ENCODE data around the gene PPP1R14B. TPM values are rescaled to one million over a fixed set of nuclear protein-coding genes. Genes with fewer than 3 reads are reported as not detected.
A peak's percentile ranks its signal among the peaks of the same experiment; 100 is the strongest.
"Not testable (repeated sequence)": the region's sequence is repeated elsewhere in the genome, so short reads cannot be mapped to it uniquely, and the experiment has no call there.

PPP1R14B gene
- total RNA-seq, 1 donor from 2014 or later = 159 TPM

- not testable (repeated sequence) for DNase-seq (ENCODE audit: low read depth in 2 of 2)
Measured at GRCh38 chr11:64246621-64246870, 197 bp downstream of the PPP1R14B start.

DNA sequence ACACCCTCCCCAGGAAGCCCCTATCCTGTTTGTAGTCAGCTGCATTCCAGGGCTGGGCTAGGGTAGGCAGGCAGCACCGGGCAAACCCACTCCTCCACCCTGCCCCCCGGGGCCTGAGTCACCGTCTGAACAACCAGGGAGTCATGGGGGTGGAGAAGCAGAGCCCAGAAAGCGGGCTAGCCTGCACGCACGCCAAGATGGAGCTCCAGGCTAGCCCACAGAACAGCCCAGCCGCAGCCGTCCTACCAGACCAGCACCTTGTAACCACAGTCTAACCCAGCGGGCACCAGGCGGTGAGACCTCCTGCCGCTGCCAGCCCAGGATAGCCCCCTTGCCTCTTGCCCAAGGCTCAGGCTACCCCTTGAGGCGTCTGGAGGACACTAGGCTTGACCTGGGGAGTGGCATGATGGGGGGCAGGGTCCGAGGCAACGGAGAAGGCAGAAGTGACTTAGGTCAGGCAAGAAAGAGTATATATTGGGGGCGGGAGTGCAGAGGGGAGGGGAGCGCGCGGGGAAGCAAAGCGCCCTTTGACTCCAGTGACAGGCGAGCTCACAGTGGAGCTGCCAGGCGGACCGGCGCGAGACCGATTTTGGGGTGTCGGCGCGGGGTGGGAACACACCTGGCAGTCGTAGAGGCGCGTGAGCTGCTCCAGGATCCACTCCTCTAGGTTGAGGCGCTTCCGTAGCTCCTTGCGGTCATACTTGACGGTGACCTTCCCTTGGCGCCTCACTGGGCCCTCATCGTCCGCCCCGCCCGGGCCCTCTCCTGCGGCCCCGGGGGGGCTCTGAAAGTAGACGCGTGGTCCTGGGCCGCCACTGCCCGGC is 734 bp downstream of the PPP1R14B start:
- DNase-seq (ENCODE audit: low read depth in 2 of 2) = peak; percentile 53 to 88

- peak in 1 of 2 donors; percentile 29 for DNase-seq (ENCODE audit: low read depth in 2 of 2)
Measured at GRCh38 chr11:64245401-64245796, 1.3 kb downstream of the PPP1R14B start.

- DNase-seq (ENCODE audit: low read depth in 2 of 2) = no peak
Measured at GRCh38 chr11:64244966-64245365, 1.8 kb downstream of the PPP1R14B start.

GRCh38 chr11:64244107-64244506 is 2.6 kb downstream of the PPP1R14B start:
- DNase-seq (ENCODE audit: low read depth in 2 of 2) = no peak

DNA sequence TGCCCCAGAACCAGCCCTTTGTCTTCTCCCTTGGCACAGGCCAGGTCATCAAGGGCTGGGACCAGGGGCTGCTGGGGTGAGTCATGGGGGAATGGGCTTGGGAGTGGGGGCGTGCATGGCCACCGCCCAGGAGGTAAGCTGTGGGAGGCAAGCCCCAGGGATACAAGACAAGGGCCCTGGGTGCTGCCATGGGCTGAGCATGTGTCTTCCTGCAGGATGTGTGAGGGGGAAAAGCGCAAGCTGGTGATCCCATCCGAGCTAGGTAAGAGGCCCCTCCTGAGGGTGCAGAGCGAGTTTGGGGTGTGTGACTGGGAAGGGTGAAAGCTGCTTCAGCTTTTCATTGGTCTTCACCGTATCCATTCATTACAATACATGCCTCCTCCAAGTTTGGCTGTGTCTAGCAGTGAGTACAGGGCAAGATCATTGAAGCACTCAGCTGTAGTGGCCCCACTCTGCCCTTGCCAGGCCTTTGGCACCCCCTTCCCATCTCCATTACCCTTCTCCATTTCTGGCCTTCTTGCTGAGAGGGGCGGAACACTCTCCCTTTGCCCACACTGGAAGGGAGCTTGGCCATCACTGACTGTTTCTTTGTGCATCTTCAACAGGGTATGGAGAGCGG is 3.4 kb downstream of the PPP1R14B start:
- no peak for DNase-seq (ENCODE audit: low read depth in 2 of 2)

- peak; percentile 36 to 73 for DNase-seq (ENCODE audit: low read depth in 2 of 2)
Measured at GRCh38 chr11:64241491-64242374, 5.0 kb downstream of the PPP1R14B start.

GRCh38 chr11:64241241-64241490 is 5.6 kb downstream of the PPP1R14B start:
- peak; percentile 99 to 100 for DNase-seq (ENCODE audit: low read depth in 2 of 2)

- DNase-seq (ENCODE audit: low read depth in 2 of 2) = peak; percentile 97 to 98
Measured at GRCh38 chr11:64240435-64241240, 6.1 kb downstream of the PPP1R14B start, which contains the start of gene FKBP2. TSS of gene FKBP2 (plus strand) at chr11:64241095. CDS start at chr11:64242388, 1,293 bp downstream.

GRCh38 chr11:64239662-64240434 is 6.9 kb downstream of the PPP1R14B start:
- DNase-seq (ENCODE audit: low read depth in 2 of 2) = no peak

DNA sequence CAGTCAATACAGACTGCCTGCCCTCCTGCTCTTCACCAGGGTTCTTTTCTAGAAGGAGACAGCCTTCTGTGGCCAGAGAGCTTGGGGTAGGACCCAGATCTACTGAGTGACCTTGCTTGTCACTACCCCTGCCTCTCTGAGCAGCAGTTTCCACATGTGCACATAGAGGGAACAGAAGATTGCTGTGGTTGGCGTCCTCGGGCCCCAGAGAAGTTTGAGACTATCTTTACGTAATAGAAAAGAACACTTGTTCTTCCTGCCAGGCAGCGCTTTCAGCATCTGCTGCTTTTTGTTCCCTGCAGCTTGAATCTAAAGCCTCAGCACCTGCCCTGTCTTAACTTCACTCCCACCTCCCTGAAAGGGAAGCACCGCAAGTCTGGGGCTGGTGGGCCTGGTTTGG is 7.7 kb downstream of the PPP1R14B start:
- no peak for DNase-seq (ENCODE audit: low read depth in 2 of 2)

DNA sequence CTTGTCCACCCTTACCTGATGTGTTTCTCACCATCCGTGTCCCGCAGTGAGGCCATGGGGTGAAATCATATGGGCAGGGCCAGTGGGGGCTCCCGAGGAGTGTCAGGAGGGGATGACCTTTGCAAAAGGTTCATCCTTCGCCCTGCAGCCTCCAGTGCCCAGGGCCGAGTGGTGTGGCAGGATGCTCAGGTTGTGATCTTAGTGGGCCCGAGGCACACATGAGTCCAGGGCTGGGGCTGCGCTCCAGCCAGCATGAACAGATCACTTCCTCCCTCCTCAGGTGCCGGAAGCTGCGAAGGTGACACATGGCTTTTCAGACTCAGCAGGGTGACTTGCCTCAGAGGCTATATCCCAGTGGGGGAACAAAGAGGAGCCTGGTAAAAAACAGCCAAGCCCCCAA is 8.7 kb downstream of the PPP1R14B start:
- no peak for DNase-seq (ENCODE audit: low read depth in 2 of 2)

GRCh38 chr11:64237484-64237951 is 9.2 kb downstream of the PPP1R14B start:
- DNase-seq (ENCODE audit: low read depth in 2 of 2) = peak in 1 of 2 donors; percentile 60

- no peak for DNase-seq (ENCODE audit: low read depth in 2 of 2)
Measured at GRCh38 chr11:64235437-64236161, 11.1 kb downstream of the PPP1R14B start.

DNA sequence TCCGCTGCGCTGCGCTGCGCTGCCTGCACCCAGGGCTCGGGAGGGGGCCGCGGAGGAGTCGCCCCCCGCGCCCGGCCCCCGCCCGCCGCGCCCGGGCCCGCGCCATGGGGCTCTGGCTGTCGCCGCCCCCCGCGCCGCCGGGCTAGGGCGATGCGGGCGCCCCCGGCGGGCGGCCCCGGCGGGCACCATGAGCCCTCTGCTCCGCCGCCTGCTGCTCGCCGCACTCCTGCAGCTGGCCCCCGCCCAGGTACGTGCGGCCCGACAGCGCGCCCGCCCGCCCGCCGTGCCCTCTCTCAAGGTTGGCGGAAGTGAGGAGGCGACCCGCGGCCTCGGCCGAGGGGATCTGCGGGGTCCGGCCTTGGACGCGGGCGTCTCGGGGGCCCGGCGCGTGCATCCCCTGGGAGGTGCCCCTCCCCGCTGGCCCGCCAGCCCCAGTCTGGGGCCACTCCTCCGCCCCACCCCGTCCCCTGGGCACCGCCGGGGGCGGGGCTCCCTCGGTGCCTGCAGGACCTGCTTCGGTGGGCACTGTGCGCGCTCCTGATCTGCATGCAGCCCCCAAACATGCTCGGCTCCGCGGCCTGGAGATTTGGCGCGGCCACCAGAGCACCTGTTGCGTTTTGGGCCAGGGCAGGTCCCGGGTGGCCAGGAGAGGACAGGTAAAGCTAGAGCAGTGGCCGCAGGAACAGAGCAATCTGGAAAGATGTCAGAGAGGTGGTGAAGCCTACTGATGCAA is 11.9 kb downstream of the PPP1R14B start:
- DNase-seq (ENCODE audit: low read depth in 2 of 2) = peak in 1 of 2 donors; percentile 37

DNA sequence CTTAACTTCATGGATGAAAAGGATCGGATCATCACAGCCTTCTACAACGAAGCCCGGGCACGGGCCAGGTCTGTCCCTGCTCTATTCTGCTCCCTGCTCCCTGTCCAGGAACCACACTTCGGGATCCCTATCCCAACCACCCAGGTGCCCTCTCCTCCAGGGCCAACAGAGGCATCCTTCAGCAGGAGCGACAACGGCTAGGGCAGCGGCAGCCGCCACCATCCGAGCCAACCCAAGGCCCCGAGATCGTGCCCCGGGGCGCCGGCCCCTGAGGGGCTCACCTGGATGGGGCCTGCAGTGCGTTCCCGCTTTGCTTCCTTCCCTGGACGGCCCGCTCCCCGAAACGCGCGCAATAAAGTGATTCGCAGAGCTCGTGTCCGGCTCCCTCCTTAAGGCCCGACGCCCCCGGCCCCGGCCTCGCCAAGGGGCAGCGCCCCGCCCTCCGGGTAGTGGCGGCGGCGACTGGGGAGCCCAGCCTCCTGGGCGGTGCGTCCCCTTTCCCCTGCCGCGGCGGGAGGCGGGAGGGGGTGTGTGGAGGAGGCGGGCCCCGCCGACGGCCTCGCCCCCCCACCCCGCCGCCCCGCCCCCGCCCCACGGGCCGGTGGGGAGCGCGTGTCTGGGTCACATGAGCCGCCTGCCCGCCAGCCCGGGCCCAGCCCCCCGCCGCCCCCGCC is 12.7 kb downstream of the PPP1R14B start, which contains the start of gene VEGFB:
Gene VEGFB, plus strand, starts transcription at position 672 of the 674 bp plus-strand sequence. CDS start 250 bp downstream, outside the sequence.
- DNase-seq (ENCODE audit: low read depth in 2 of 2) = peak; percentile 52 to 66

GRCh38 chr11:64232967-64233315 is 13.8 kb downstream of the PPP1R14B start:
- no peak for DNase-seq (ENCODE audit: low read depth in 2 of 2)

DNA sequence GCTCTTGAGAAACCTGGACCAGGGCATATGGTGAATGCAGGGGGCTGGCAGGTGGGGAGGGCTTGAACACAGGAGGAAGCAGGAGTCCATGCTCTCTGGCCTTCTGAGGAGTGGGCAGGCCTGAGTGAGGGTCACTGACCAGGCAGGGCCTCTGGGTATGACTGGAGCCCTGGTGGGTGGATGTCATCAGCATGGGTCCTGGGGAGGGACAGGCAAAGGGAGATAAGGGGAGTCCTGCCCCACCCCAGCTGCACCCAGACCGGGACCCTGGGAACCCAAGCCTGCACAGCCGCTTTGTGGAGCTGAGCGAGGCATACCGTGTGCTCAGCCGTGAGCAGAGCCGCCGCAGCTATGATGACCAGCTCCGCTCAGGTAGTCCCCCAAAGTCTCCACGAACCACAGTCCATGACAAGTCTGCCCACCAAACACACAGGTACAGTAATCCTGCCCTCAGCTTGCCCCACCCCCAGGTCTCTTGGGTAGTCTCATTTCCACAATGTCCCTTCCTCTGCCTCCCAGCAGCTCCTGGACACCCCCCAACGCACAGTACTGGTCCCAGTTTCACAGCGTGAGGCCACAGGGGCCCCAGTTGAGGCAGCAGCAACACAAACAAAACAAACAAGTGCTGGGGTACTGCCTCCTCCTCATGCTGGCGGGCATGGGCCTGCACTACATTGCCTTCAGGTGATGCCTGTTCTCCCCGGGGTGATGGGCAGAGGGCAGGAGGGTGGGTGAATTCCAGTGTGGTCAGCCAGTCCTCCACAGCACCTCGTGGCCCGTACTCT is 14.4 kb downstream of the PPP1R14B start:
- DNase-seq (ENCODE audit: low read depth in 2 of 2) = no peak
